Measurements from ENCODE around the gene QSOX2. TPM values are rescaled to one million over a fixed set of nuclear protein-coding genes. Genes with fewer than 3 reads are reported as not detected.

QSOX2 gene
- total RNA-seq, 1 donor from 2014 or later: 14.0 TPM

- TF ChIP-seq, protein P1, sequence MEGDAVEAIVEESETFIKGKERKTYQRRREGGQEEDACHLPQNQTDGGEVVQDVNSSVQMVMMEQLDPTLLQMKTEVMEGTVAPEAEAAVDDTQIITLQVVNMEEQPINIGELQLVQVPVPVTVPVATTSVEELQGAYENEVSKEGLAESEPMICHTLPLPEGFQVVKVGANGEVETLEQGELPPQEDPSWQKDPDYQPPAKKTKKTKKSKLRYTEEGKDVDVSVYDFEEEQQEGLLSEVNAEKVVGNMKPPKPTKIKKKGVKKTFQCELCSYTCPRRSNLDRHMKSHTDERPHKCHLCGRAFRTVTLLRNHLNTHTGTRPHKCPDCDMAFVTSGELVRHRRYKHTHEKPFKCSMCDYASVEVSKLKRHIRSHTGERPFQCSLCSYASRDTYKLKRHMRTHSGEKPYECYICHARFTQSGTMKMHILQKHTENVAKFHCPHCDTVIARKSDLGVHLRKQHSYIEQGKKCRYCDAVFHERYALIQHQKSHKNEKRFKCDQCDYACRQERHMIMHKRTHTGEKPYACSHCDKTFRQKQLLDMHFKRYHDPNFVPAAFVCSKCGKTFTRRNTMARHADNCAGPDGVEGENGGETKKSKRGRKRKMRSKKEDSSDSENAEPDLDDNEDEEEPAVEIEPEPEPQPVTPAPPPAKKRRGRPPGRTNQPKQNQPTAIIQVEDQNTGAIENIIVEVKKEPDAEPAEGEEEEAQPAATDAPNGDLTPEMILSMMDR (IDR thresholded peaks at IDR 0.05; ENCODE audit: unreplicated experiment): no peak
- Mint-ChIP-seq H3K27ac (ENCODE audit: unreplicated experiment) (no peak overlapping the region), H3K4me3 (ENCODE audit: unreplicated experiment) (no peak overlapping the region), H3K27me3 (ENCODE audit: unreplicated experiment) (peaks cover 19% of the 10 kb centered on the region), H3K36me3 (ENCODE audit: low read depth, unreplicated experiment) (peaks cover 18% of the 10 kb centered on the region), H3K9me3 (ENCODE audit: unreplicated experiment) (no peaks in the 10 kb centered on the region), H3K4me1 (ENCODE audit: unreplicated experiment) (no peaks in the 10 kb centered on the region)
- DNase-seq (ENCODE audit: low spot score): no peak
Measured at GRCh38 chr9:136207616-136208015, 38.0 kb downstream of the QSOX2 start.

- H3K4me1 Mint-ChIP-seq (ENCODE audit: unreplicated experiment): no peaks in the 10 kb centered on the region
- H3K27me3 Mint-ChIP-seq (ENCODE audit: unreplicated experiment): peaks cover 19% of the 10 kb centered on the region
- no peaks in the 10 kb centered on the region for H3K9me3 Mint-ChIP-seq (ENCODE audit: unreplicated experiment)
- H3K27ac Mint-ChIP-seq (ENCODE audit: unreplicated experiment): no peak overlapping the region
- H3K4me3 Mint-ChIP-seq (ENCODE audit: unreplicated experiment): peak overlapping the region; percentile 13
- no peak for DNase-seq (ENCODE audit: low spot score)
- TF ChIP-seq, protein P1 (IDR thresholded peaks at IDR 0.05; ENCODE audit: unreplicated experiment): no peak
- H3K36me3 Mint-ChIP-seq (ENCODE audit: low read depth, unreplicated experiment): peaks cover 13% of the 10 kb centered on the region
Measured at GRCh38 chr9:136206602-136207275, 38.9 kb downstream of the QSOX2 start.

GRCh38 chr9:136205707-136205992, 40.0 kb downstream of the QSOX2 start:
- Mint-ChIP-seq H3K27me3 (ENCODE audit: unreplicated experiment) (peaks cover 22% of the 10 kb centered on the region), H3K27ac (ENCODE audit: unreplicated experiment) (no peak overlapping the region), H3K9me3 (ENCODE audit: unreplicated experiment) (no peaks in the 10 kb centered on the region), H3K4me3 (ENCODE audit: unreplicated experiment) (no peak overlapping the region), H3K36me3 (ENCODE audit: low read depth, unreplicated experiment) (peaks cover 13% of the 10 kb centered on the region), H3K4me1 (ENCODE audit: unreplicated experiment) (no peaks in the 10 kb centered on the region)
- TF ChIP-seq, protein P1 (IDR thresholded peaks at IDR 0.05; ENCODE audit: unreplicated experiment): no peak
- no peak for DNase-seq (ENCODE audit: low spot score)

DNA sequence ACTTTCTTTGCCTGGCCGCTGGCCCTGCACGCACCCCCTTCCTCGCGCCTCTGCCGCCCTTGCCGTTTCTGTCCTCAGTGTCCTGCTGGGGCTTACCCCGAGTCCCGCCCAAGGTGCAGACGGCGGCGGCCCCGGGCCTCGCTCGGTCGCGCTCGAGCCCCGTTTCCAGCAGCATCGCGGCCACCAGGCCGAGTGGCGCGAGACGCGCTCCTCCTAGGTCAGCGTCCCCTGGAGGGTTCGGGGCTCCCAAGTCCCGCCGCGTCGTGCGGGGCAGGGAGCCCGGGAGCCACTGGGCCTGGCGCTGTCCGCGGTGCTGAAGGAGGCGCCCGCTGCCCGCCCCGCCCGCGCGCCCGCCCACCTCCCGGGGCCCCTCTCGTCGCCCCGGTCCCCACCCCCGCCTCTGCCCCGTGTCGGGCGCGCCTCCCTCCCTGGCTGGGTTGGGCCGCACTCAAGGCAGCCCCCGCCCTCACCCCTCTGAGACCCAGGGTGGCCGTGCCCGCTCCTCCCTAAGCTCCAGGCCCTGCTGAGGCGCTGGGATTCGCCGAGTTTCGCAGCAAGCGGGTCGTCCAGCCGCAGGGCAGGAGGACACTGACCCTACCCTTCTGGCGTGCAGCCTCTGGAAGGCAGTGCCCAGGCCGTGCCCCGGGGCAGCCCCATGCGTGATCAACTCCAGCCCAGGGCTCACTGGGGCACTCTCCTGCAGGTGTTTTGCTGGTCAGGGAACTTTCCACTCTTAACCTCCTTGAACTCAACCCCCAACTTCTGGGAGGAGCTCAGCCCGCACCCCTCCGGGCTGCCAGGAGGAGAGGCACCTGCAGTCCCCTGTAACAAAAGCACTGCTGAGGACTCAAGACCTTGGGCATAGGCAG, 40.5 kb downstream of the QSOX2 start, which contains the start of gene LHX3:
Gene LHX3, minus strand, starts transcription at position 291 of the 869 bp plus-strand sequence. Its CDS starts 116 bp downstream, at position 175.
- H3K4me1 Mint-ChIP-seq (ENCODE audit: unreplicated experiment): no peaks in the 10 kb centered on the region
- H3K4me3 Mint-ChIP-seq (ENCODE audit: unreplicated experiment): no peak within 1 kb of the TSS
- peaks cover 21% of the 10 kb centered on the region for H3K27me3 Mint-ChIP-seq (ENCODE audit: unreplicated experiment)

More for the DNA sequence above, 40.5 kb downstream of the QSOX2 start, which contains the start of gene LHX3:
- Mint-ChIP-seq H3K9me3 (ENCODE audit: unreplicated experiment) (no peaks in the 10 kb centered on the region), H3K36me3 (ENCODE audit: low read depth, unreplicated experiment) (peaks cover 13% of the 10 kb centered on the region), H3K27ac (ENCODE audit: unreplicated experiment) (no peak within 1 kb of the TSS)
- TF ChIP-seq, protein P1 (IDR thresholded peaks at IDR 0.05; ENCODE audit: unreplicated experiment): no peak
- DNase-seq (ENCODE audit: low spot score): peak; percentile 68
